Thyroid gland (tissue), 4 donors: ENCODE data around the gene CTNNA3.

Source experiments
- CTCF ChIP-seq, 6 experiments: fragments of 200-600 bp in 3 of 6; fragments of 450-650 bp in 3 of 6; sonication (generic) in 3 of 6; IDR thresholded peaks; one replicate each; pipeline ENCODE4 v1.5.1; 2016 to 2019; ENCODE audit warnings: antibody characterized with exemption in 6 of 6, mild to moderate bottlenecking in 2 of 6, inconsistent platforms in 1 of 6, moderate library complexity in 1 of 6
- POLR2A ChIP-seq, 2 donors: fragments of 450-650 bp; IDR thresholded peaks; one replicate each; pipeline ENCODE4 v1.6.1; 2017; ENCODE audit warnings: antibody characterized with exemption in 2 of 2, mild to moderate bottlenecking in 2 of 2, moderate library complexity in 1 of 2

- TF ChIP-seq CTCF (IDR thresholded peaks at IDR 0.05), result no peak
- TF ChIP-seq POLR2A (IDR thresholded peaks at IDR 0.05), result no peak
Measured at GRCh38 chr10:66222462-66223046, 1473.4 kb downstream of the CTNNA3 start.
